Measurements from ENCODE around the gene HSPBP1.

Gene HSPBP1

DNA sequence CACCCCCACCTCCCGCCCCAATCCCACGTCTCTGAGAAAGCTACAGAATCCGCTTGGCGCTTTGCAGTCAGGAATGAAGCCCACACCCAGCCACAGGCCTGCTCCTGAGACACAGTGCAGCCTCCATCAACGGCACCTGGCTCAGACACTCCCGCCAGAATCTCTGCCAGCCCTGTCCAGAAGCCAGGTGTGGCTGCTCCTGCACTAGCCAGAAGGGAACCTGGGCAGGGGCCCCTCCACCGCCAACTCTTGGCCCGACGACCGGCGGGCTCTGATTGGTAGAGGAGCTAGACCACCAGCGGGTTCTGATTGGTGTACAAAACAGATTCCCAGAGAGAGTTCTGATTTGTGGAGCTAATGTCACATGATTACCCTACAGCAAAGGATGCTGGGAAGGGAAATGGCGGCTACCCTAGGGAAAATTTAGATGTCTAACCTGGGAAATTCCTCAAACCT, 18.2 kb downstream of the HSPBP1 start:
- no peak overlapping the region for H3K4me3 ChIP-seq (ENCODE audit: low read length in 2 of 2)
- no peak overlapping the region for H2BK15ac ChIP-seq (ENCODE audit: low read length)
- H3K23ac ChIP-seq (ENCODE audit: low read depth, low read length, poor library complexity): peak overlapping the region; percentile 17
- no peak overlapping the region for H2AFZ ChIP-seq (ENCODE audit: low read length)
- no peak overlapping the region for H2BK5ac ChIP-seq (ENCODE audit: low read length)
- no peak overlapping the region for H2BK12ac ChIP-seq (ENCODE audit: low read length)
- no peak overlapping the region for H3K27ac ChIP-seq (replicated peaks; ENCODE audit: low read length)
- no peak overlapping the region for H3K14ac ChIP-seq (ENCODE audit: low read length)
- no peaks in the 10 kb centered on the region for H3K27me3 ChIP-seq (ENCODE audit: control insufficient read depth in 3 of 3, insufficient read depth in 3 of 3, low read depth in 1 of 3, low read length in 3 of 3)
- no peak overlapping the region for H2AK5ac ChIP-seq (ENCODE audit: low read depth, low read length)
- H3K79me1 ChIP-seq (ENCODE audit: low read depth, low read length): peaks cover 7% of the 10 kb centered on the region
- no peak overlapping the region for H3K9ac ChIP-seq (ENCODE audit: low read depth, low read length, poor library complexity)
- WGBS, 2 donors (ENCODE audit: extremely low coverage in 2 of 2, insufficient read length in 2 of 2, insufficient replicate concordance in 1 of 2): no CpG with 5 or more reads among the region's 13 CpGs
- no peak overlapping the region for H2BK120ac ChIP-seq (ENCODE audit: low read depth, low read length)
- H3K4ac ChIP-seq (ENCODE audit: low read length): no peak overlapping the region
- no peak overlapping the region for H4K8ac ChIP-seq (ENCODE audit: low read depth, low read length)
- H4K91ac ChIP-seq (ENCODE audit: low read depth, low read length, poor library complexity): no peak overlapping the region
- peaks cover 9 to 12% of the 10 kb centered on the region in 2 donors for H3K4me1 ChIP-seq (ENCODE audit: control insufficient read depth in 2 of 2, insufficient read depth in 1 of 2, low read depth in 1 of 2, low read length in 2 of 2)
- H3K4me2 ChIP-seq (ENCODE audit: insufficient read depth, low read length, poor library complexity, severe bottlenecking): no peak overlapping the region
- peaks cover 3 to 5% of the 10 kb centered on the region in 2 donors for H3K36me3 ChIP-seq (replicated peaks in 1 of 2; ENCODE audit: control insufficient read depth in 2 of 2, insufficient read depth in 2 of 2, low read length in 2 of 2)
- H3K9me3 ChIP-seq (replicated peaks in 1 of 2; ENCODE audit: control insufficient read depth in 2 of 2, insufficient read depth in 1 of 2, low read depth in 1 of 2, low read length in 2 of 2): peaks cover under 1 to 3% of the 10 kb centered on the region in 2 donors
- no peak overlapping the region for H3K18ac ChIP-seq (ENCODE audit: low read length)
- DNase-seq (ENCODE audit: low spot score): no peak

DNA sequence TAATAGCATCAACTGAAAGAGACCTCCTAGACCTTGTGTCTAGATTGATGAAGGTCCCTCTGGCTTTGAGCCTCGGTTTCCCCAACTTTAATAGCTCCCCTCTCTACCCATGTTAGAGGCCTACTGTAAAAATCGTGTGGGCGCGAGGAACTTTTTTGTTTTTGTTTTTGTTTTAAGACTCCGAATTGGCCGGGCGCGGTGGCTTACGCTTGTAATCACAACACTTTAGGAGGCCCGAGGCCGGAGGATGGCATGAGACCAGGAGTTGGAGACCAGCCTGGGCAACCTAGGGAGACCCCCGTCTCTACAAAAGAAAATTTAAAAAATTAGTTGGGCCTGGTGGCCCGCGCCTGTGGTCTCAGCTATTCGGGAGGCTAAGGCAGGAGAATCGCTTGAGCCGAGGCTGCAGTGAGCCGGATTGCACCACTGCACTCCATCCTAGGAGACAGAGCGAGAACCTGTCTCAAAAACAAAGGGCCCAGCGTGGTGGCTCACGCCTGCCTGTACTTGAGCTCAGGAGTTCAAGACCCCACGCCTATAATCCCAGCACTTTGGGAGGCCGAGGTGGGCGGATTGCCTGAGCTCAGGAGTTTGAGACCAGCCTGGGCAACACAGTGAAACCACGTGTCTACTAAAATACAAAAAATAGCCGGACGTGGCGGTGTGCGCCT, 20.2 kb downstream of the HSPBP1 start:
- Histone ChIP-seq H3K18ac (ENCODE audit: low read length) (peak overlapping the region; percentile 70), H3K36me3 (replicated peaks in 1 of 2; ENCODE audit: control insufficient read depth in 2 of 2, insufficient read depth in 2 of 2, low read length in 2 of 2) (peaks cover 0 to 15% of the 10 kb centered on the region in 2 donors), H2AK5ac (ENCODE audit: low read depth, low read length) (peak overlapping the region; percentile 74), H3K4me1 (ENCODE audit: control insufficient read depth in 2 of 2, insufficient read depth in 1 of 2, low read depth in 1 of 2, low read length in 2 of 2) (peaks cover 12 to 17% of the 10 kb centered on the region in 2 donors), H4K8ac (ENCODE audit: low read depth, low read length) (no peak overlapping the region), H3K9ac (ENCODE audit: low read depth, low read length, poor library complexity) (no peak overlapping the region), H3K4me3 (ENCODE audit: low read length in 2 of 2) (peak overlapping the region; percentile 78 to 90), H3K4me2 (ENCODE audit: insufficient read depth, low read length, poor library complexity, severe bottlenecking) (peak overlapping the region; percentile 56), H4K91ac (ENCODE audit: low read depth, low read length, poor library complexity) (no peak overlapping the region), H3K14ac (ENCODE audit: low read length) (no peak overlapping the region), H2BK120ac (ENCODE audit: low read depth, low read length) (no peak overlapping the region), H3K23ac (ENCODE audit: low read depth, low read length, poor library complexity) (peak overlapping the region; percentile 98), H2AFZ (ENCODE audit: low read length) (peak overlapping the region; percentile 88), H2BK15ac (ENCODE audit: low read length) (no peak overlapping the region), H3K4ac (ENCODE audit: low read length) (no peak overlapping the region), H3K27ac (replicated peaks; ENCODE audit: low read length) (peak overlapping the region; percentile 98), H3K79me1 (ENCODE audit: low read depth, low read length) (peaks cover 11% of the 10 kb centered on the region), H2BK5ac (ENCODE audit: low read length) (no peak overlapping the region), H2BK12ac (ENCODE audit: low read length) (no peak overlapping the region), H3K9me3 (replicated peaks in 1 of 2; ENCODE audit: control insufficient read depth in 2 of 2, insufficient read depth in 1 of 2, low read depth in 1 of 2, low read length in 2 of 2) (no peaks in the 10 kb centered on the region), H3K27me3 (ENCODE audit: control insufficient read depth in 3 of 3, insufficient read depth in 3 of 3, low read depth in 1 of 3, low read length in 3 of 3) (no peaks in the 10 kb centered on the region)
- DNase-seq (ENCODE audit: low spot score): no peak
- no CpG with 5 or more reads among the region's 29 CpGs for WGBS, 2 donors (ENCODE audit: extremely low coverage in 2 of 2, insufficient read length in 2 of 2, insufficient replicate concordance in 1 of 2)

DNA sequence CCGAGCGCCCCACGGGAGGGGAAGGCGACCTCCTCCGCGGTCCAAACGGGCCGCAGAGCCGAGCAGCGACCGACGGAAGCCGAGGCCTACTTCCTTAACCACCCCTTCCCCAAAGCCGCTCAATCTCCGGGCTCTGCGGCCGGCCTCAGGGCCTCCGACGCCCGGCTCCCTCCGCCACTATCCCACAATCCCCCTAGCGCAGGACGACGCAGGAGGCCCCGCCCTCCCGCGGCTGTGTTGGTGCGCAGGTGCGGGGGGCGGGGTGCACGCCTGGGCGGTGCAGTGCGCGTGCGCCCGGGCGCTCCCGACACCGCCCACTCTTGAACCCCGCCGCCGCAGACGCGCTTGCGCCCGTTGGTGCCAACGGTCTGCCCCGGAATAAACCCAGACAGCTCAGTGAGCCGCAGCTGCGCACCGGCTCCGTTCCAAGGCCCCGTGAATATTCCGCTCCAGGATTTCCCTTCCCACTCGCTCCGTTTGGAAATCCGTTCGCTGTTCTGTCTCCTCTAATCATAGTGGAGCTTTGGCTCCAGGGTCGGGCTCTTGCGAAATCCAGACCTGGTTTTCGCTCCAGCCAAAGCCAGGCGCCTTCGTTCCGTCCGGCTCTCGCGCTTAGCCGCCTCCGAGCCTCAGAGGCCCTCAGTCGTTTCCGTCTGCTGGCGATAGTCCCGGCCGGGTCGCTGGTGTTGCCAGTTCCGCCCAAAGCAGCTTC, 20.9 kb downstream of the HSPBP1 start, which contains the start of gene PPP6R1:
PPP6R1 (minus strand) TSS at position 190 of the 712 bp plus-strand sequence. CDS start 11,914 bp downstream, outside the sequence.
- Histone ChIP-seq H3K27ac (replicated peaks; ENCODE audit: low read length) (peak within 1 kb of the TSS; percentile 98), H4K91ac (ENCODE audit: low read depth, low read length, poor library complexity) (no peak within 1 kb of the TSS), H2BK15ac (ENCODE audit: low read length) (peak within 1 kb of the TSS; percentile 80), H3K23ac (ENCODE audit: low read depth, low read length, poor library complexity) (peak within 1 kb of the TSS; percentile 98), H4K8ac (ENCODE audit: low read depth, low read length) (no peak within 1 kb of the TSS), H3K79me1 (ENCODE audit: low read depth, low read length) (peaks cover 15% of the 10 kb centered on the region), H3K27me3 (ENCODE audit: control insufficient read depth in 3 of 3, insufficient read depth in 3 of 3, low read depth in 1 of 3, low read length in 3 of 3) (no peaks in the 10 kb centered on the region), H3K18ac (ENCODE audit: low read length) (peak within 1 kb of the TSS; percentile 99), H3K4me3 (ENCODE audit: low read length in 2 of 2) (peak within 1 kb of the TSS; percentile 90 to 99), H3K4ac (ENCODE audit: low read length) (no peak within 1 kb of the TSS), H2AFZ (ENCODE audit: low read length) (peak within 1 kb of the TSS; percentile 88), H2AK5ac (ENCODE audit: low read depth, low read length) (peak within 1 kb of the TSS; percentile 74), H3K36me3 (replicated peaks in 1 of 2; ENCODE audit: control insufficient read depth in 2 of 2, insufficient read depth in 2 of 2, low read length in 2 of 2) (peaks cover 0 to 15% of the 10 kb centered on the region in 2 donors), H3K9ac (ENCODE audit: low read depth, low read length, poor library complexity) (peak within 1 kb of the TSS; percentile 97), H3K9me3 (replicated peaks in 1 of 2; ENCODE audit: control insufficient read depth in 2 of 2, insufficient read depth in 1 of 2, low read depth in 1 of 2, low read length in 2 of 2) (no peaks in the 10 kb centered on the region), H2BK12ac (ENCODE audit: low read length) (peak within 1 kb of the TSS; percentile 60), H2BK5ac (ENCODE audit: low read length) (peak within 1 kb of the TSS; percentile 83), H2BK120ac (ENCODE audit: low read depth, low read length) (no peak within 1 kb of the TSS), H3K14ac (ENCODE audit: low read length) (peak within 1 kb of the TSS; percentile 87), H3K4me1 (ENCODE audit: control insufficient read depth in 2 of 2, insufficient read depth in 1 of 2, low read depth in 1 of 2, low read length in 2 of 2) (peaks cover 12 to 17% of the 10 kb centered on the region in 2 donors), H3K4me2 (ENCODE audit: insufficient read depth, low read length, poor library complexity, severe bottlenecking) (peak within 1 kb of the TSS; percentile 82)
- WGBS, 2 donors (ENCODE audit: extremely low coverage in 2 of 2, insufficient read length in 2 of 2, insufficient replicate concordance in 1 of 2): no CpG with 5 or more reads among the region's 76 CpGs
- peak; percentile 98 for DNase-seq (ENCODE audit: low spot score)

DNA sequence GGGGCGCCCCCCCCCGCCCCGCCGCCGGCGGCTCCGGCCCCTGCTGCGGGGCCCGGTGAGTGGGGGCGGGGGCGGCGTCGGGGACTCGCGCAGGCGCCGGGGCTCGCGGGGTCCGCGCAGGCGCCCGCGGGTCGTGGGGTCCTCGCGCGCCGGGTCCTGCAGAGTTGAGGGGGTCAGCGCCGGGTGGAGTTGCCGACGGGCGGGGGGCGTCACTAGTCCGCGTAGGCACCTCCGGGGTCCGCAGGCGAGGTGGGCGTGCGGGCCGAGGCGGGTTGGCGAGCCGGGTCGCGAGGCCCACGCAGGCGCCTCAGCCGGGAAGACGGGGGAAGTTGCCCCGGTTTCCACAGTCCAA, 21.5 kb downstream of the HSPBP1 start:
- Histone ChIP-seq H3K4ac (ENCODE audit: low read length) (no peak overlapping the region), H3K4me3 (ENCODE audit: low read length in 2 of 2) (peak overlapping the region; percentile 90 to 99), H2BK12ac (ENCODE audit: low read length) (peak overlapping the region; percentile 60), H3K9ac (ENCODE audit: low read depth, low read length, poor library complexity) (peak overlapping the region; percentile 97), H3K4me2 (ENCODE audit: insufficient read depth, low read length, poor library complexity, severe bottlenecking) (peak overlapping the region; percentile 81), H2BK15ac (ENCODE audit: low read length) (peak overlapping the region; percentile 80), H3K18ac (ENCODE audit: low read length) (peak overlapping the region; percentile 99), H3K14ac (ENCODE audit: low read length) (peak overlapping the region; percentile 87), H4K8ac (ENCODE audit: low read depth, low read length) (no peak overlapping the region), H3K4me1 (ENCODE audit: control insufficient read depth in 2 of 2, insufficient read depth in 1 of 2, low read depth in 1 of 2, low read length in 2 of 2) (peaks cover 12 to 17% of the 10 kb centered on the region in 2 donors), H2AFZ (ENCODE audit: low read length) (peak overlapping the region; percentile 88), H3K79me1 (ENCODE audit: low read depth, low read length) (peaks cover 15% of the 10 kb centered on the region), H3K27ac (replicated peaks; ENCODE audit: low read length) (peak overlapping the region; percentile 70), H3K23ac (ENCODE audit: low read depth, low read length, poor library complexity) (peak overlapping the region; percentile 98), H3K36me3 (replicated peaks in 1 of 2; ENCODE audit: control insufficient read depth in 2 of 2, insufficient read depth in 2 of 2, low read length in 2 of 2) (peaks cover 0 to 20% of the 10 kb centered on the region in 2 donors), H3K27me3 (ENCODE audit: control insufficient read depth in 3 of 3, insufficient read depth in 3 of 3, low read depth in 1 of 3, low read length in 3 of 3) (no peaks in the 10 kb centered on the region), H2BK120ac (ENCODE audit: low read depth, low read length) (no peak overlapping the region), H2BK5ac (ENCODE audit: low read length) (peak overlapping the region; percentile 79), H4K91ac (ENCODE audit: low read depth, low read length, poor library complexity) (no peak overlapping the region), H3K9me3 (replicated peaks in 1 of 2; ENCODE audit: control insufficient read depth in 2 of 2, insufficient read depth in 1 of 2, low read depth in 1 of 2, low read length in 2 of 2) (no peaks in the 10 kb centered on the region), H2AK5ac (ENCODE audit: low read depth, low read length) (no peak overlapping the region)
- no peak for DNase-seq (ENCODE audit: low spot score)
- no CpG with 5 or more reads among the region's 53 CpGs for WGBS, 2 donors (ENCODE audit: extremely low coverage in 2 of 2, insufficient read length in 2 of 2, insufficient replicate concordance in 1 of 2)
